ENCODE results near the gene ESM1.

DNA sequence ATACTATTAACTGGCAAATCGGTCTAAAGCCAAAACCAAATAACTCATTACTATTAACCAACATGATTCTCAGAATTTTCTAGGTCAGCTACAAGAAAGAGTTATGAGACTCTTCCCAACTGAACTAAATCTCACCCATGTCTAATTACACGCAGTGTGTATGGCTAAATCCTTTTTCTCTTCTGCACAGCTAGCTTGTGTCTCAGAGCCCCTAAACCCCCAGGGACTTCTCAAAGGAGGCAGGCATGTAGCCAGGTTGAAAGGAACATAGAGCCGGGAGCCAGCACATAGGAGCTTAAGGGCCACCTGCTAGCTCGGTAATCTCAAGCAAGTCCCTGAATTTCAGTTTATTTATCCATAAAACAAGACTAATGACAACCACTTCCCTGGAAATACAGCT, 36.4 kb upstream of the ESM1 start:
- TF ChIP-seq, protein P1, sequence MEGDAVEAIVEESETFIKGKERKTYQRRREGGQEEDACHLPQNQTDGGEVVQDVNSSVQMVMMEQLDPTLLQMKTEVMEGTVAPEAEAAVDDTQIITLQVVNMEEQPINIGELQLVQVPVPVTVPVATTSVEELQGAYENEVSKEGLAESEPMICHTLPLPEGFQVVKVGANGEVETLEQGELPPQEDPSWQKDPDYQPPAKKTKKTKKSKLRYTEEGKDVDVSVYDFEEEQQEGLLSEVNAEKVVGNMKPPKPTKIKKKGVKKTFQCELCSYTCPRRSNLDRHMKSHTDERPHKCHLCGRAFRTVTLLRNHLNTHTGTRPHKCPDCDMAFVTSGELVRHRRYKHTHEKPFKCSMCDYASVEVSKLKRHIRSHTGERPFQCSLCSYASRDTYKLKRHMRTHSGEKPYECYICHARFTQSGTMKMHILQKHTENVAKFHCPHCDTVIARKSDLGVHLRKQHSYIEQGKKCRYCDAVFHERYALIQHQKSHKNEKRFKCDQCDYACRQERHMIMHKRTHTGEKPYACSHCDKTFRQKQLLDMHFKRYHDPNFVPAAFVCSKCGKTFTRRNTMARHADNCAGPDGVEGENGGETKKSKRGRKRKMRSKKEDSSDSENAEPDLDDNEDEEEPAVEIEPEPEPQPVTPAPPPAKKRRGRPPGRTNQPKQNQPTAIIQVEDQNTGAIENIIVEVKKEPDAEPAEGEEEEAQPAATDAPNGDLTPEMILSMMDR (IDR thresholded peaks at IDR 0.05; ENCODE audit: insufficient read depth, low read length), result no peak
- TF ChIP-seq POLR2AphosphoS5 (IDR thresholded peaks at IDR 0.05; ENCODE audit: low read depth) (no peak), GABPA (IDR thresholded peaks at IDR 0.05; ENCODE audit: low read depth) (no peak), SPI1 (IDR thresholded peaks at IDR 0.05; ENCODE audit: borderline replicate concordance, low read depth) (no peak)
- TF ChIP-seq, protein P2, sequence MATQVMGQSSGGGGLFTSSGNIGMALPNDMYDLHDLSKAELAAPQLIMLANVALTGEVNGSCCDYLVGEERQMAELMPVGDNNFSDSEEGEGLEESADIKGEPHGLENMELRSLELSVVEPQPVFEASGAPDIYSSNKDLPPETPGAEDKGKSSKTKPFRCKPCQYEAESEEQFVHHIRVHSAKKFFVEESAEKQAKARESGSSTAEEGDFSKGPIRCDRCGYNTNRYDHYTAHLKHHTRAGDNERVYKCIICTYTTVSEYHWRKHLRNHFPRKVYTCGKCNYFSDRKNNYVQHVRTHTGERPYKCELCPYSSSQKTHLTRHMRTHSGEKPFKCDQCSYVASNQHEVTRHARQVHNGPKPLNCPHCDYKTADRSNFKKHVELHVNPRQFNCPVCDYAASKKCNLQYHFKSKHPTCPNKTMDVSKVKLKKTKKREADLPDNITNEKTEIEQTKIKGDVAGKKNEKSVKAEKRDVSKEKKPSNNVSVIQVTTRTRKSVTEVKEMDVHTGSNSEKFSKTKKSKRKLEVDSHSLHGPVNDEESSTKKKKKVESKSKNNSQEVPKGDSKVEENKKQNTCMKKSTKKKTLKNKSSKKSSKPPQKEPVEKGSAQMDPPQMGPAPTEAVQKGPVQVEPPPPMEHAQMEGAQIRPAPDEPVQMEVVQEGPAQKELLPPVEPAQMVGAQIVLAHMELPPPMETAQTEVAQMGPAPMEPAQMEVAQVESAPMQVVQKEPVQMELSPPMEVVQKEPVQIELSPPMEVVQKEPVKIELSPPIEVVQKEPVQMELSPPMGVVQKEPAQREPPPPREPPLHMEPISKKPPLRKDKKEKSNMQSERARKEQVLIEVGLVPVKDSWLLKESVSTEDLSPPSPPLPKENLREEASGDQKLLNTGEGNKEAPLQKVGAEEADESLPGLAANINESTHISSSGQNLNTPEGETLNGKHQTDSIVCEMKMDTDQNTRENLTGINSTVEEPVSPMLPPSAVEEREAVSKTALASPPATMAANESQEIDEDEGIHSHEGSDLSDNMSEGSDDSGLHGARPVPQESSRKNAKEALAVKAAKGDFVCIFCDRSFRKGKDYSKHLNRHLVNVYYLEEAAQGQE (IDR thresholded peaks at IDR 0.05; ENCODE audit: insufficient replicate concordance, low read depth), result no peak

All from HL-60 (cell line).